GM12865 (cell line): Measurements from ENCODE around the gene TRIP13.

Experiments
- DNase-seq: peaks from one replicate; pipeline ENCODE4 v3.0.0; 2010; ENCODE audit warnings: low read depth
- H3K4me3 ChIP-seq: 2 replicates; pipeline ENCODE4 v1.5.1; 2011; ENCODE audit warnings: mild to moderate bottlenecking, low read depth, low read length, control low read depth
- TF ChIP-seq, protein P1 (sequence below): IDR thresholded peaks from 2 replicates; pipeline ENCODE4 v1.5.1; 2011; ENCODE audit warnings: low read length, control low read depth, low read depth, inconsistent platforms; ENCODE audit not compliant: insufficient read depth; ENCODE audit errors: missing control alignments

TRIP13 gene

DNA sequence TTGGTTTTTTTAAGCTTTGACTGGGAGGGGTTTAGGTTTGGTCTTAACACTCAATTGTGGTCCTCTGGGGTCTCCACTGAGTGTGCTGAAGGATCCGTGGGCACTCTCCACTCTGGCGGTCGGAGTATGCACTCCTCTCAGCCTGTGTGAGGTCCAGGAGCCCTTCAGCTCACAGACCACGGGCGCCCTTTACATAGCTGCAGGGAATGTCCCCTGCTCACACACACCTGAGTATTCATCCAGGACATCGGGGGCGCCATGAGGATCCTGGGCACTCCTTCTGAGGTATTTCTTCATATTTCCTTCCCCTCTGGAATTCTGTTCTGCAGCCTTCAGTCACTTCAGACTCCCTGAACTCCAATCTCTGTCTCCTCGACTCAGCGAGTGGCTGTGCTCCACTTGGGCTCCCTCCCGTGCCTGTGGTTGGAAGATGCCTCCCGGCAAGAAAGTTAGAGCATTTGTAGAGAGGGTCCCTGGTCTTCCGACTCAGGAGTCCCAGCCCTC is 12.5 kb downstream of the TRIP13 start:
- no peak overlapping the region for H3K4me3 ChIP-seq
- TF ChIP-seq, protein P1, sequence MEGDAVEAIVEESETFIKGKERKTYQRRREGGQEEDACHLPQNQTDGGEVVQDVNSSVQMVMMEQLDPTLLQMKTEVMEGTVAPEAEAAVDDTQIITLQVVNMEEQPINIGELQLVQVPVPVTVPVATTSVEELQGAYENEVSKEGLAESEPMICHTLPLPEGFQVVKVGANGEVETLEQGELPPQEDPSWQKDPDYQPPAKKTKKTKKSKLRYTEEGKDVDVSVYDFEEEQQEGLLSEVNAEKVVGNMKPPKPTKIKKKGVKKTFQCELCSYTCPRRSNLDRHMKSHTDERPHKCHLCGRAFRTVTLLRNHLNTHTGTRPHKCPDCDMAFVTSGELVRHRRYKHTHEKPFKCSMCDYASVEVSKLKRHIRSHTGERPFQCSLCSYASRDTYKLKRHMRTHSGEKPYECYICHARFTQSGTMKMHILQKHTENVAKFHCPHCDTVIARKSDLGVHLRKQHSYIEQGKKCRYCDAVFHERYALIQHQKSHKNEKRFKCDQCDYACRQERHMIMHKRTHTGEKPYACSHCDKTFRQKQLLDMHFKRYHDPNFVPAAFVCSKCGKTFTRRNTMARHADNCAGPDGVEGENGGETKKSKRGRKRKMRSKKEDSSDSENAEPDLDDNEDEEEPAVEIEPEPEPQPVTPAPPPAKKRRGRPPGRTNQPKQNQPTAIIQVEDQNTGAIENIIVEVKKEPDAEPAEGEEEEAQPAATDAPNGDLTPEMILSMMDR: no peak
- no peak for DNase-seq

DNA sequence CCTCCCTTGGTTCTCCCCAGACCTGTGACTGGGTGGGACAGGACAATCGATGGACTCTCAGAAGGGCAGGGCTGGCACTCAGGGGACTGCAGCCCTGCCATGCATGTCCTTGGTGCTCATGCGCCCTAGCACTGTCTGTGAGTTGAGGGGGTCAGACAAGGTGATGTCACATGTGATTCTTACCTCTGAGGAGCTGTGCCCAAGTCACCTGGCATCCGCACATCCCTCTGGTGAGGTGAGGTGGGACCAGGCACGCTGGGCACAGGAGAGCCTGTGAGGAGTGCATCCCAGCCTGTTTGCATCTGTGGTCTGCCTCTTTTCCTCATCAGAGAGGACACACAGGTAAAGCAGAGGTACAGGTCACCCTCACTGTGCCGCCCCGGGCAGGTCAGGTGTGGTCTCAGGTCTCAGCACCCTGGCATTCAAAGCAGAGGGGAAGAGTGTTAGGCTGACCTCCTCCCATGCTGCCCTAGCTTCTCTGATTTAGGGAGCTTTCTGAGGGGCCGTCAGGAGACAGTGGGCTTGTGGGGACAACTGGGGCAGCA is 14.8 kb downstream of the TRIP13 start:
- no peak for DNase-seq
- TF ChIP-seq, protein P1: no peak
- H3K4me3 ChIP-seq: no peak overlapping the region

DNA sequence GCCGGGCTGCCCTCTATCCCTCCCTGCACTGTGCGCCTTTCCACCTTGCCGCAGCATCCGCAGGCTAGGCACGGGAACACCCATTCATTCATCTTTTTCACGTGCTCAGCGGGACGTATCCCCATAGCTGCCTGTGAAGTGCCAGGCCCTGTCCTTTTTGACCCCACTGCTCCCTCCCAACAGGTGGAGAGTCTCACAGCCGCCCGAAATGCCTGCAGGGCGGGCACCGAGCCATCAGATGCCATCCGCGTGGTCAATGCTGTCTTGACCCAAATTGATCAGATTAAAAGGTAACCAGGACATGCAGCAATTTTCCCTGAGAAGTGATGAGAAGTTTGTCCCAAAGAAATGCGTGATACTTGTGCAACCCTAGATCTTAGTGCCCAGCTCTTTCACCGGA is 15.5 kb downstream of the TRIP13 start:
- DNase-seq: no peak
- no peak overlapping the region for H3K4me3 ChIP-seq
- TF ChIP-seq, protein P1: no peak

DNA sequence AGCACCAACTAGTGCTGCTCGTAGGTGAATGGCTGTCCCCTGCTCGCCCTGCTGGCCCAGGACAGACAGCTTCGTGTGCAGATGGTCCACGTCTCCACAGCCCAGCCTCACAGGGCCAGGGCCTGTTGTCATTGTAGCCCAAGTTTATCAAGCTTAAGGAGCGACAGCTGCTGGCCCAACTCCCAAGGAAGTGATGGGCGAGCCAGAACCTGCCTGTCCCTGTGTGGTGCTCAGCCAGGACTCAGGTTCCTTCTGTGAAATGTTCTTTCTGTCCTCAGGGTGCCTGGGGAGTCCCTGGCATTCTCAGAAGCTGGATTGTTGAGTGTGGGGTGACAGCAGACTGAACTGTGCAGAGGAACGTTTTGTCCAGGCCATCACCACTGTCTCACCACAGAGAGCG is 16.4 kb downstream of the TRIP13 start:
- DNase-seq: no peak
- H3K4me3 ChIP-seq: no peak overlapping the region
- TF ChIP-seq, protein P1: no peak

DNA sequence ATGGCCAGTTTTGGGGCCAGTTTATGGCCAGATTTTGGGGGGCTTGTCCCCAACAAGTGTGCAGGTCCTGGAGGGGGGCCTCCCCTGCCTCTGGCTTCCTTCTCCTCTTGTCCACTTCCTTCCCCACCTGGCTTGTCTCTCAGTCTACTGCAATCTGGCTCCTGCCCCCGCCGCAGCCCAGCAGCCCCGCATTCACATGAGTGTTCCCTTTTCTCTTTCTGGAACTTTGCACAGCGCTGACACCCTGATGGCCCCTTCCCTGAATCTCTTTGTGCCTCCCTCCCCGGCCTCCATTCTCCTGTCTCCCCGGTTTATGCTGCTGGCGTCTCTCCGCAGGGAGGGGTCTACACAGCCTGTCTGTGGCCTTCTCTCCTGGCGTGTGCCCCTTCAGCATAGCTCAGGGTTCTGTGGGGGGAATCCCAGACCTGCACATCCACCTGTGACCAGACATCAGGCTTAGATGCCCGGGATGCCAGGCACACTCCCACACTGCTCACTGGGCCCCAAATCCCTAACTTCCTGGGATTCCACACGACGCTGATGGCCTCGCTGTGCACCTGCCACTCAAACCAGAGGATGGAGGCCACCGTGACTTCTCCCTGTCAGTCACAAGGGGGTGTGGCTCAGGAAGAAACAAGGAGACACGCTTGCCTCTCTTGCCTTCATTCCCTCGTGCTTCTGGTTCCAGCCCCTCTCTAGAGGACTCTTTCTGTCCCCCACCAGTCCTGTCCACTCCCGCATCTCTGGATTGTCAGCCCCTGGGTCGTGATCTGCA is 17.5 kb downstream of the TRIP13 start:
- TF ChIP-seq, protein P1: no peak
- no peak overlapping the region for H3K4me3 ChIP-seq
- DNase-seq: no peak

DNA sequence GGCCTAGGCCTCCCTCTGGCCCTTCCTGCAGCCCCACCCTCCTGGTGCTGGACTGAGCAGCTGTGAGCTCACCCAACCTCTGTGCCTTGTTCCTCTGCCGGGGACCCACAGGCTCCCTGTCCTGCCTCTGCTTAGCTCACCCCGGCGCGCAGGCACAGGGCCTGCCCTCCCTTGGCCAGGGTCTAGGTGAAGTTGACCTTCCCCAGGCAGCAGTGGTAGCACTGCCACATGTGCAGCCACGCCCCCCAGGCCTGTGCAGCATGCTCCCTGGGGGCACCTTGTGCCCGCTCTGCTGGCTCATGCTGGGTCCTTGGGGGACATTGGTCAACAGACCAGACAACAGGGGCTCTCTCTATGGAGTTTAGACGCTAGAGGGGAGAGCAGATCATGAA is 18.1 kb downstream of the TRIP13 start:
- no peak overlapping the region for H3K4me3 ChIP-seq
- DNase-seq: no peak
- TF ChIP-seq, protein P1: no peak
